Epithelial cell of proximal tubule (primary cell): ENCODE measurements around the gene NECTIN1. TPM values are rescaled to one million over a fixed set of nuclear protein-coding genes. Genes with fewer than 3 reads are reported as not detected.

Experiments used
- DNase-seq: peaks from one replicate; pipeline ENCODE4 v3.0.0-alpha.2; 2011; ENCODE audit warnings: low read depth
- H3K4me3 ChIP-seq: 2 replicates; pipeline ENCODE4 v1.5.1; 2011; ENCODE audit warnings: low read depth, mild to moderate bottlenecking, low read length
- total RNA-seq: library from RNA; depleted of rRNA; stranded (reverse); fragments of >200 nt; gene quantifications from 2 replicates; pipeline ENCODE4 v1.2.3, GENCODE V29; 2015
- TF ChIP-seq, protein P1 (sequence below): conservative IDR thresholded peaks from 2 replicates; pipeline ENCODE4 v1.5.1; 2012; ENCODE audit warnings: low read depth, mild to moderate bottlenecking, low read length

The NECTIN1 gene
- total RNA-seq, 1 donor from 2014 or later, result 4.7 TPM

DNA sequence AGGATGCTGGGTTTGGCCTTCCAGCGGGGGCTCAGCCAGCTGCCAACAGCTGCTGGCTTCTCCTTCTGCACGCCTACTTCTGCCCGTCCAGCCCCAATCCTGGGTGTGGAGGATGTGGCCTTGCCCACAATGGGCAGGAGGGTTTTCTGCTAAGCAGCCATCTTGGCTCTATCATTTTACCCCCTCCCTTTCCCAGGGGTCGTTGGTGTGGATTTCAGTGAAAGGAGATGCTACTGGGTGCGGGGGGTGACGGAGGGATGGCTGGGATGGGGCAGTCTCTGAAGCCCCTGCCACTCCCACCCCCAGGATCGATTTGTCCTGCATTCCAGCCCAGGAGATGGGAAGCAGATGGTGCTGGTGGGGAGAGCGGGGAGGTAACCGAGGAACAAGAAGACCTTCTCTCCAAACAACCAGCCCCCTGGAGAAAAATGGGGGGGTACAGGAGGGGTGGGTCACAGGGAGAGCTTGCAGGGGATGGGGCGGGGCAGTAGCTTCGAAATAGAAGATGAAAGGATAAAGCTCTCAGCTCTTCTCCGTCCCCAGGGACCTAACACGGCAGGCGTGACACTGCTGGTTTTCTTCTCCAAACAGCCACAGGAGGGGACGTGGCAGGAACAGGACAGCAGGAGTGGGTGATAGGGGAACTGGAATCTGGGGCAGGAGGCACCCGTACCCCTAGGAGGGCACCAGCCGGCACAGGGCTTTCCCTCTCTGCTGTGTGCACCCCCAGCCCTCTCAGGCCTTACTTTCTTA, 68.9 kb downstream of the NECTIN1 start:
- TF ChIP-seq, protein P1, sequence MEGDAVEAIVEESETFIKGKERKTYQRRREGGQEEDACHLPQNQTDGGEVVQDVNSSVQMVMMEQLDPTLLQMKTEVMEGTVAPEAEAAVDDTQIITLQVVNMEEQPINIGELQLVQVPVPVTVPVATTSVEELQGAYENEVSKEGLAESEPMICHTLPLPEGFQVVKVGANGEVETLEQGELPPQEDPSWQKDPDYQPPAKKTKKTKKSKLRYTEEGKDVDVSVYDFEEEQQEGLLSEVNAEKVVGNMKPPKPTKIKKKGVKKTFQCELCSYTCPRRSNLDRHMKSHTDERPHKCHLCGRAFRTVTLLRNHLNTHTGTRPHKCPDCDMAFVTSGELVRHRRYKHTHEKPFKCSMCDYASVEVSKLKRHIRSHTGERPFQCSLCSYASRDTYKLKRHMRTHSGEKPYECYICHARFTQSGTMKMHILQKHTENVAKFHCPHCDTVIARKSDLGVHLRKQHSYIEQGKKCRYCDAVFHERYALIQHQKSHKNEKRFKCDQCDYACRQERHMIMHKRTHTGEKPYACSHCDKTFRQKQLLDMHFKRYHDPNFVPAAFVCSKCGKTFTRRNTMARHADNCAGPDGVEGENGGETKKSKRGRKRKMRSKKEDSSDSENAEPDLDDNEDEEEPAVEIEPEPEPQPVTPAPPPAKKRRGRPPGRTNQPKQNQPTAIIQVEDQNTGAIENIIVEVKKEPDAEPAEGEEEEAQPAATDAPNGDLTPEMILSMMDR, result no peak
- H3K4me3 ChIP-seq, result no peak overlapping the region
- DNase-seq, result no peak

DNA sequence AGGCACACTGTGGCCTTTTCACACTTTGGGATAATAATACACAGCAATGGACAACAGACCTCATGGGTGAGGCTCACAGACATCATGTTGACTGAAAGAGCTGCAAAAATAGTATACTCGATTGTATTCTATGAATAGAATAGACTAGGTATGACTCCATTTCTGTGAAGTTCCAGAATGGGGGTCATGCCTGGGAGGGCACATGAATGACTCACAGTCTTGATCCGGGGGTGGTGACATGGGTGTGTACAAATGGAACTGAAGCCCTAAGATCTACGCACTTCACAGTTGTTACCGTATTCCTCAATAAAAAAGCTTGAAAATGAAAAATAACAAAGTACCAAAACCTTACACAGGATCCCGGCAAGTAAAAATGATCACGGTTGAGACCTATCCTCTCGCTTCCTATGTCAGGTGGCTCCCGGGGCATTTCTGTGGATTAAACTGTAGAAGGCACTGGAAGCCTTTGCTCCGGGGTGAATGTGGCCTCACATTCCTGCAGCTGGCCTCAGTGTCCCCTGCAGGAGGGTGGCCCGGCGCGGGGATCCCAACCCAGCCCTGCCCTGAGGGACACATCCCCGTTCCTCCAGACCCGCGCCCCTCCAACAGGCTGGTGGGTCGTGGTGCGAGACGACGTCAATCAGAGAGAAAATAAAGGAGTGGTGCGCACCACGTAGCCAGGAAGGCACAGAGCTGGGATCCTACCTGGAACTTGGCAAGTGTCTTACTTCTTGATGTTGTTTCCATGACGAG, 75.9 kb downstream of the NECTIN1 start:
- no peak overlapping the region for H3K4me3 ChIP-seq
- no peak for DNase-seq
- TF ChIP-seq, protein P1, result no peak

DNA sequence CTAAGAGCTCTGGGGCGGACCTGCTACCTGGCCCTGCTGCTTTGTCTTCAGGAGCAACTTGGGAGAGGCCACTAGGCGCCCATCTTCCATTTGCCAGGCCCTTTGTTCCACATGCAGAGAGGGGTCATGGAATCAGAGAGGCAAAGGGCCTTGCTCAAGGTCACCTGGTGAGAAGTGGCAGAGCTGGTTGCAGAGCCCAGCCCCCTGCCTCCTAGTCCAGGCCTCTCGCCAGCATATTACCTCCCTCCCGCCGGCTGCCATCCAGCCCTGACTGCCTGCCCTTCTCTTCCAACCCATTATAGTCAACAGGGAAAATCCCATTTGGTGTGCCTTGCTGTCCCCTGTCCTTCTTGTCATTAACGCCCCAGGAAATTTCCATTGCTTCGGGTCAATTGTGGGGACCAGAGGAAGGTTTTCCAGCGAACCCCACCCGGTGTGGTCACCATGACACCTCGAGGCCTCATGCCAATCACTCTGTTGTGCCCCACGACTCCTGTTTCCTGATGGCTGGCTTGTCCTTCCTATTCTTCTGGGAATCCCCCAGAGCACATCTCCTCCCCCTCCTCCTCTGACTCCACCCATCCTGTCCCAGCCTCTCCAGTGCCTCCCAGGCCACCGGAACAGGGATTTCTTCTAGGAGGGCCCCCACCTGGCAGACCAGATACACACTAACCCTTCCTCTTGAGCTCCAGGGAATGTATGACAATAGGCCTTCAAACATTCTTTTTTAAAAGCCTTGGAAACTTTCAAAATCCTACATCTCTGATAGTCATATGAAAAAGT, 77.0 kb downstream of the NECTIN1 start:
- no peak overlapping the region for H3K4me3 ChIP-seq
- TF ChIP-seq, protein P1, result no peak
- no peak for DNase-seq

DNA sequence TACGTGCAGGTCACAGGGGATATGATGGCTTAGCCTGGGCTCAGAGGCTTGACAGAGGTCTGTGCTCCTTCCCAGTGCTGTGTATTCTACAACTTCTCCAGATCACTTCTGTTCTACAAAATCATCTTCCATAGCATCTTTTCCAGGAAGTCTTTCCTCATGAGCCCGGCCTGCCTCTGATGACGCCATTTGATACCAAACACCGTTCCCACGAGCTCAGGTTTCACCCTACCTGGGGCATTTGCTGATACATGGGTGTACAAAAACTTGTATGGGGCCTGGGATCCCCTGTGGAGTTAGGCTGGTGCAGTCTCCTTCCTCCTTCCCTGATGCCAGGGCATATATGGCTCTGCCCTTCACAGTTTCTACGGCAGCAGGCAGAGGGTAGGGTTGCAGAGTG, 78.7 kb downstream of the NECTIN1 start:
- no peak for DNase-seq
- TF ChIP-seq, protein P1, result no peak
- H3K4me3 ChIP-seq, result no peak overlapping the region

DNA sequence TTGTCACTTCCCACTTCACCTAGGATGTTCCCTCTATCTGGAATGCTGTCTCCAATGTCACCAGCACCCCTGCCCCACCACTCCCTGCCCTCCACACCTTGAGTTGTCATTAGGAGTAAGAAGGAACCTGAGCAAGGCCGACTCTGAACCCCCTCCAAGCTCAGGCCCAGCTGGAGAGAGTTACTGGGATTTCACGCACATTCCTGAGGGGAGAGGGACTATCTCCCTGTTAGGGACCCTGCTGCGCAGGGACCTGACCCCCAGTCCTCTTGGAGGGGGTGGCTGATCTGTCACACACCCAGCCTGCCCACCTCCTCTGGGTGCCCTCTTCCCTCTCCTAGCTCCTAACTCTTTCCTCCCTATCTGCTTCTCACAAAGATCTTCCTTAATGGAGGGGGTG, 81.7 kb downstream of the NECTIN1 start:
- TF ChIP-seq, protein P1, result no peak
- H3K4me3 ChIP-seq, result no peak overlapping the region
- DNase-seq, result no peak

DNA sequence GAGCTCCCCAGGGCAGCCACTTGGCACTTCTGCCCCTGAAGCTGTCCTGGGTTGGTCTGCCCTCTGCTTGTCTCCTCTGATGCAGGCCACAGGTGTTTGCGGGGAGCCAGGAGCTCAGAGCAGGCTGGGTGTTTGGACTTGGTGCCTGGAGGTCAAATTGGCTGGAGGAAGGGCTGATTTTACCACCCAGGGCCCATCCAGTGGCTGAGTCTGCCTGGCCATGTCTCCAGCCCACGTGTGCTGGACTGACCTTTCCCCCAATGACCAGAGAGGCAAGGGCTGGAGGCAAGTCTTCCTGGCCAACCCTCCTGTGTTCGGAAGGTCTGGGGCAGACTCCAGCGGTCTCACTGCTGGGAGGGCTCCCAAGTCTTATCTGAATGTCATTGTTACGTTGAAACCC, 84.0 kb downstream of the NECTIN1 start:
- TF ChIP-seq, protein P1, result no peak
- no peak overlapping the region for H3K4me3 ChIP-seq
- DNase-seq, result no peak
